DMS79 treated with DMSO at 0.1 percent for 48 hours (cell line): Measurements from ENCODE around the gene TACC2.

Source experiments
- DNase-seq: peaks from one replicate; lab custom pipeline; 2025; lab: John Stamatoyannopoulos, UW

TACC2 gene

GRCh38 chr10:122229666-122230065 lies 240.7 kb downstream of the TACC2 start:
- no peak for DNase-seq

DNA sequence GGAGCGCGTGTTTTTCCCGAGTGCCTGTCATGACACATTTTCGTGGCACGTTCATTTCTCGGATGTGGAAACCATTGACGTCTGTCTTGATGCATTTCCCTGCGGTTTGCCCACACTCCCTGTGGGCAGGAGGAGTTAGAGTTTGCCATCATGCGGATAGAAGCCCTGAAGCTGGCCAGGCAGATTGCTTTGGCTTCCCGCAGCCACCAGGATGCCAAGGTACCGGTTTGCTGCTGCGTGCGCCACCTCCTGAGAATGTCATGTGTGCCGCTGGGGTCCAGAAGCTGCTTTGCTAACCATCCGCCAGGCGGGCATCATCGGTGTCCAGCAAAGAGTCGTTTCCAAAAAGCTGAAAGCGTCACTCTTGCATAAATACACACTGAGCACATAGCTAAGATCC lies 241.3 kb downstream of the TACC2 start:
- no peak for DNase-seq

DNA sequence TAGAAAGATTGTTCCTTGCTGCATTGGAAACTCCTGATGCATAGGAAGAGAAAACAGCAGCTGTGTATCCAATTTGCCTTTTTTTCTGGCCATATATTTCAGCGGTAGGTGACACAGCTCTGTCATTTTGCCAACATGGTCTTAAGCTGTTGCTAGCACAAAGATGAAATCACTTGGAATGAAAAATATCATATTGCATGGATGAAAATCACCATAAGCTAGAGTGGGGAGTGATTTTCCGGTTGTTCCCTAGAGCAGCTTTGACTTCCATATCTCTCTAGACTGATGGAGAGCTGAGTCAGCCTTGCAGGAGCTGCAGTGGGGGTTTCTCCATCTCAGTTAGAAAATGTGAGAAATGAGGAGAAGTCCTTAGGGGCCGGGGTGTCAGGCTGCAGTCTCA lies 243.8 kb downstream of the TACC2 start:
- DNase-seq: no peak

DNA sequence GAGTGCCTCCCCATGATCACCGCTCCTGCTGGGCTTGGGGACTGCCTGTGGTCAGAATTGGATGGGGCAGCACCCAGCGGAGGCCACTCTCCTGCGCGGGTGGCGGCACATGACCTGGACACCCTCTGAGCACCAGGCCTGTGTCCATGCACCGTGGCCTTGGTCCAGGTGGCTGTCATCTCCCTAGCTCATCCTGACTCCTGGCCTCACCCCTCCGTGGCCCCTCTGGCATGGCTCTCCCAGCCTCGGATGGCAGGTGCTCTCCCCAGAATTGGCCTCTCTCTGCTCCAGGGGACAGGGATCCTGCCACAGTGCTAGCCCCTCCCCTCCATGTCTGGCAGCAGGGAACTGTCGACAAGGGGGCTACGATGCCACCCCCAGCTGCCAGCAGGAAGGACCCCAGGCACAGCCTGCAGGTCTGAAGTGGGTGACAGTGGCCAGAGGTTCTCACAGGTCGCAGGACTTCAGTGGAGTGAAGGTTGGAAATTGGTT lies 244.9 kb downstream of the TACC2 start:
- DNase-seq: no peak

- peak; percentile 24 for DNase-seq
Measured at GRCh38 chr10:122234416-122234815, 245.5 kb downstream of the TACC2 start.

DNA sequence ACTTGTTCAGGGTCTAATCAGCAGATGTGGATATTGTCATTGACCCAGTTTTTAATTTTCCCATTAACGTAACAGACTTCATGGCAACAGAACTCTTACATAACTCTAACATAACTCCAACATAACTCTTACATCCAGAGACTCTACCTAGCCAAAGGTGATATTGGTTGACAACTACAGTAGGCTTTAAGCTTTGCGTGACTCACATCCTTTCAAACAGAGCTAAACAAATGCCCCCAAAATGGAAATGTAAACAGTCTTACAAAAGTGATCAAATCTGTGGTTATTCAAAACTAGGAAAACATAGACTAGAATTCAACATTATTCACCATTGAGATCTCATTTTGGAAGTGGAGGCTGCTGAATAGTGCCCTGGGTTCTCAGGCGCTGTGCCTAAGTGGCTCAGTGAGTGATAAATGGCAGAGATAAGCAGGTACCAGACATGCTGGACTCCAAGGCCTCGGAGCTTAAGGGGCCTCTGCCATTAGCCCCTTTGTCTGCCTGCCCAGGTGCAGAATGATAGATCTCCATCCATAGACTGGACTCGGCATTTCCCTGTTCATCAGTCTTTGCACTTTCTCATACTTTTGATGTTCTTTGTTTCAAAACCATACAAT lies 247.8 kb downstream of the TACC2 start:
- peak; percentile 3 for DNase-seq

DNA sequence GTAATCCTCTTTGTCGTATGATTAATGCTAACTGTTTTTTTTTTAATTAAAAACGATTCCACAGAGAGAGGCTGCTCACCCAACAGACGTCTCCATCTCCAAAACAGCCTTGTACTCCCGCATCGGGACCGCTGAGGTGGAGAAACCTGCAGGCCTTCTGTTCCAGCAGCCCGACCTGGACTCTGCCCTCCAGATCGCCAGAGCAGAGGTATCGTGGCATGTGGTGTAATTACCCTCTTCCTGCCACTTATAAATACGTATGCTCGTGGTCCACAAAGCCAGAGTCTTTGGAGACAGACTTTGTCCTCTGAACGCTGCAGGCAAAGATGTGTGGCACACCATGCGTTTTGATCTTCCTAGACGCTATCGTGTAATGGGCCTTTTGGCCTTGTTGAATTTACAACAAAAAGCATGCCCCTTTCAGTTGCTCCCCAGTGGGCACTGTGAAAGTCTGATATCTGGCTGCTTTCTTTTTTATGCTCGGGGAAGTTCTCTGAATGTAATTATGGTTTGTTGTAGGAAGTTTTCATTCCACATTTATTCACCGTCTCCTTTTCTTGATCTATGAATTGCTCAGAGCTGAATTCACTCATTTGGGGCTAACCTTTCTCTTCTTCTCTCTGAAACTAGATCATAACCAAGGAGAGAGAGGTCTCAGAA lies 248.5 kb downstream of the TACC2 start:
- DNase-seq: no peak

DNA sequence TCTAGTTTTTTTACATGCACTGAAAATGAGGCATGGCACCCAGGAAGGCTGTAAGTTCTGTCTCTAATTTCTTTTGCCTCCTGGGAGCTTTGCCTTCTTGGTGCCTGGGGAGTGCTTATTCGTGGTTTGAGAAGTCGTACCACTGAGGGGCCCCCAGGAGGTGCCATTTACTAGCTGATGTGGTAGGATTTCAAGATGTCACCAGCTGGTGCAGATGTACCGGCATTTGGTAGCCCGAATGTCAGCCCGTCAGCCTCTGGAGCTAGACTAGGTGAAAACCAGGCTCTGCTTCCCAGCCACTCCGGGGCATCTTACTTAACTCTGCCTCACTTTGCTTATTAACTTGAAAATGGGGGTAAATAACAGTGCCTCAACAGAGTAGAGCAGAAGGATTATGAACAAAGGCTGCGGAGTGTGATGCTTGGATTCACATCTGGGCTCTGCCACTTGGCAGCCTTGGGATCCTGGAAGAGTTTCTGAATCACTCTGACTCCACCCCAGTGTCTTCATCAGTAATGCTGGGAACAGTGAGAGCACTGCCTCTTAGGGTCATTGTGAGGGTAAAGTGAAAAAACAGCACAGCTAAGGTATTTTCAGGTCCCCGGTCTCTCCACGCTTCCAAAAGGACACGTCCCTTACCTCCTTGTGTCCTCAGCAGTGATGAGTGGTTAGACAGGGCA lies 250.8 kb downstream of the TACC2 start:
- DNase-seq: no peak

- no peak for DNase-seq
Measured at GRCh38 chr10:122240401-122240800, 251.4 kb downstream of the TACC2 start.

GRCh38 chr10:122241836-122242235 lies 252.9 kb downstream of the TACC2 start:
- no peak for DNase-seq

DNA sequence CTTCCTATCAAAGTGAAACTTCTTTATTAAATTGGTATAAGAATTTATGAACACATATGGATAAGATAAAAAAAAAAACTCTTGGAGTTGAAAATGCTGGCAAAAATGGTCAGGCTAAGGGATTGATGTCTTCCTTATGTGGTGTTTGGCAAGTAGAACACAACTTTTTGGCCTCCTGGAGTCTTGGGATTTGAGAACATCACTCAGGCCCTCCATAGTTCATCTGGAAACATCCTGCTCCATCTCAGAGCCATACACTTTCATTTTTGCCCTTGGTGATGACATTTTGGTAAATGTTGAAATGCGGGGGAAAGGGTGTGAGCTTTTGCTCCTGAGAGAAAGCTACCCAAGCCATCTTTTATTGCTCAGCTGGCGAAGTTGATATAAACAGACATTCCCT lies 254.6 kb downstream of the TACC2 start:
- no peak for DNase-seq

DNA sequence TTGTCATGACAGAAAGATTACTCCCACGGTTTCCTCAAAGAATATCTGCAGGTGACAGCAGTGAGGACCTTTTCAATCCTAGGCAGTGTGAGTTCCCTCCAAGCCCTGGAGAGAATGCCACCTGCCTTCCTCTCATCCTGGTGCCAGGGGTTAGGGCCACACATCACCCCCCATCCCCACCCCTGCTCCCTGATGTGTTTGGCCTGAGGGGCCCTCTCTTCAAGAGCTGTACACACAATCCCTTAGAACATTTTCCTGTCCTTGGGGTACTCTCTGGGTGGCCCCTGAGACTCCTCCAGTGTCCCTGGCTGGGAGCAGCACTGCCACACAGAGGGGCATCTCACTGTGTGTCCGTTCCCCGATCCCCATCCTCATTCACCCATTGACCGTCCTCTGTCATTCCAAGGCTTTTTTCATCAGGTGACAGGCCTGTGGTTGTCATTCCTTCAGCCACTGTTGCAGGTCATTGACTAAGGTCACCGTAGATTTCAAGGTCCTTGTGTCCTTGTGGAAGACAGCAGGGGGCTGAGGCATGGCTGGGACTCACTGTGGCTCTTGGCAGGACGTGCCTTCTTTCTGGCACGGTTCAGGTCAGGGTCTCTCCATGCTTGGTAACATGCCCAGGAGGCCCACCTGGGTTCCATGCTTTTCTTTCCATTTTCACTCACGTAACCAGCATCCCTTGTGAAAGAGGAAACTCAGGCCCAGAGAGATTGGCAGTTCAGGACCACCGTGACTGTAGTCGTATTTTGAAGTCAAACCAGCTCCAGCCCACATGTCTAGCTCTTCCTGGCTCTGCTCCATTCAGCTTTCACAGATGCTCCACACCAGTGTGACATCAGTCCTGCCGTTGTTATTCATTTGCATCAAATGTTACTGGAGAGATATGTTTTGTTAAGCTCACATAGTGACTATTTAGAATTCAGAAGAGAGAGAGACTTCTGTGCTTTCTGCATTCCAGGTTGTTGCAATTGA lies 255.3 kb downstream of the TACC2 start:
- no peak for DNase-seq

DNA sequence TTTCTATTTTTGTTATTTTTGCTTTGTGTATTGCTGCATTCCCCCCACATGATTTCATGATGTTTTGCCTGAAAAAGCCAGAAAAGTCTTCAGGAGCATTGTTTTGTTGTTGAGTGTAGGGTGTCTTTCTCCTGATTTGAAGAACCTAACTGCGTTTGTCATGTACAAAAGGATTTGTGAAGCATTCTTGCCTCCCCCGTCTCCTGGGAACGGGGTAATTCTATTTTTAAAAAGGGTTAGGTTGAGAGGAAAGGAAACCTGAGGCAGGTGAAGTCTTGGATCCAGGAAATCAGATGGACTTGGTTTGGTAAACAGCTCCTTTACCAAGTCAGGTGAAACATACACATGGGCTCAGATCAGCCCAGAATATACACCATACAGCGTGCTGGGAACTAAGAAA lies 256.2 kb downstream of the TACC2 start:
- no peak for DNase-seq

DNA sequence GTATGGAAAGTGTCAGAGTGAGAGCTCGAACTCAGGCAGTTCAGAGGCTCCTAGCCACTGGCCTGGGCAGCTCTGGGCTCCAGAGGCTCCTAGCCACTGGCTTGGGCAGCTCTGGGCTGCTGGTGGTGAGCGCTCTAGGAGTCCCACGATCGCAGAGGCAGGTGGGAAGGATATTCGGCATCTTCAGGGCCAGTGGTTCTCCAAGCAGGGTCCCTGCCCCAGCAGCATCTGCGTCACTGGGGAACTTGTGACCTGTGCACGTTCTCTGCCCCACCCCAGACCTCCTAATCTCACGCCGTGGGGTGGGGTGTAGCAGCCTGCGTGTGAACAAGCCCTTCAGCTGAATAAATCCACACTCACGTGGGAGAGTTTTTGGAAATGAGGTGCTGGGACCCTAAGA lies 256.9 kb downstream of the TACC2 start:
- DNase-seq: no peak

GRCh38 chr10:122246830-122247520 lies 258.0 kb downstream of the TACC2 start:
- DNase-seq: no peak

GRCh38 chr10:122248356-122249302 lies 259.7 kb downstream of the TACC2 start:
- no peak for DNase-seq

GRCh38 chr10:122249303-122249850 lies 260.4 kb downstream of the TACC2 start:
- DNase-seq: no peak

DNA sequence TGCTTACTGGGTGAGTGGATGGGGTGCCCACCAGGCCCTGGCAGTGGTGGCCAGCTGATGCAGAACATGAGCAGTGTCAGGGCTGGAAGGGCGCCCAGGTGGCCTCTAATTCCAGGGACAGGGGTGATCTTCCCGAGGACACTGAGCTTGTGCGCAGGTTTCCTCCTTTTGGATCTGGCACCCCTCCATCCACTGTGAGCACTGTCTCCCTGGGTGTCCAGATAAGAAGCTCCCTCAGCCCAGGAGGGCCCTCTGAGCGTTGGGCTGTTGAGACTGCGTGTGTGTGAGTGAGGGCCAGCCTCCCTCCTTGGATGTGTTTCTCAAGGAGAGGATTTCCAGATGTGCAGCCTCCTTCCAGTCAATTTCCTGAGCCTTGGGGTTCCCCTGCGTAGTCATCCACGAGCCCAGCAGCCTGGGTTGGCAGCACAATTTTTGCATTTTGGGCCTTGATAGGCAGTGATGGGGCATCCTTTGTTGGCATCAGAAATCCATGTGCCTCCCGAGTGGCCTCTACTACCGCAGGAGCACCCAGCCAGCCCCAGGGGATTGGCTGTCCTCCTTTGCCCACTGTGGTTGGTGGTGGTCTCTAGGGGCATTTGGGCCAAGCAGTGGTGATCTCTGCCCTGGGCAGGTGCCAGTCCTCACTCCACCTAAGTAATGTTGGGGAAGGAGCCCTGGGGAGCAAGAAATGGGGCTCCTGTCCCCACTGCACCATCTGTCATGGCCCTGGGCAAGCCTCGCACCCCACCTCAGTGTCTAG lies 261.2 kb downstream of the TACC2 start:
- no peak for DNase-seq
